Upper lobe of left lung (tissue), 6 donors: ENCODE results near the gene TRMT61A. TPM values are rescaled to one million over a fixed set of nuclear protein-coding genes. Genes with fewer than 3 reads are reported as not detected.

ENCODE experiments used
- ATAC-seq, 2 donors: fragments of 200-7000 bp; cut with Tn5 transposase; one replicate each; pipeline ENCODE4 v1.9.1; 2022; ENCODE audit warnings: mild to moderate bottlenecking in 2 of 2, moderate library complexity in 2 of 2; ENCODE audit not compliant: low FRiP score in 2 of 2
- DNase-seq, 2 donors: peaks; one replicate each; pipeline ENCODE4 v3.0.0-alpha.2; 2019 to 2020
- H3K27ac ChIP-seq, 4 donors: fragments of 200-600 bp; sonication (generic); one replicate each; pipeline ENCODE4 v1.5.1; 2016 to 2019
- H3K27me3 ChIP-seq, 4 donors: fragments of 200-600 bp; sonication (generic); one replicate each; pipeline ENCODE4 v1.5.1; 2017 to 2019
- H3K36me3 ChIP-seq, 4 donors: fragments of 200-600 bp; sonication (generic); one replicate each; pipeline ENCODE4 v1.5.1; 2016 to 2019
- H3K4me1 ChIP-seq, 4 donors: fragments of 200-600 bp; sonication (generic); one replicate each; pipeline ENCODE4 v1.5.1; 2018 to 2019
- H3K4me3 ChIP-seq, 4 donors: fragments of 200-600 bp; sonication (generic); one replicate each; pipeline ENCODE4 v1.5.1; 2017 to 2019; ENCODE audit warnings: mild to moderate bottlenecking in 2 of 4, moderate library complexity in 1 of 4
- H3K9me3 ChIP-seq, 4 donors: fragments of 200-600 bp; sonication (generic); one replicate each; pipeline ENCODE4 v1.5.1; 2018 to 2019
- EP300 ChIP-seq, 4 donors: sonication (generic); formaldehyde crosslinking; IDR thresholded peaks; one replicate each; pipeline ENCODE4 v1.5.1; 2017; ENCODE audit warnings: antibody characterized with exemption in 4 of 4, control low read depth in 2 of 4
- POLR2A ChIP-seq, 4 donors: fragments of 450-650 bp; IDR thresholded peaks; one replicate each; pipeline ENCODE4 v1.5.1; 2016 to 2017; ENCODE audit warnings: antibody characterized with exemption in 4 of 4, mild to moderate bottlenecking in 2 of 4
- POLR2AphosphoS5 ChIP-seq, 2 donors: sonication (generic); formaldehyde crosslinking; IDR thresholded peaks; one replicate each; pipeline ENCODE4 v1.5.1; 2017; ENCODE audit warnings: antibody characterized with exemption in 2 of 2
- WGBS, 2 donors: methylation state at CpG; one replicate each; pipeline ENCODE4 v1.1.5; 2017 to 2018; 5-methylcytosine and 5-hydroxymethylcytosine counted together
- total RNA-seq, 6 donors: library from RNA; depleted of rRNA in 4 of 6; stranded (reverse); fragments of >200 nt in 4 of 6; gene quantifications; one replicate each; pipeline versions ENCODE4 v1.1.0 to v1.2.1, GENCODE V29; 2016 to 2021
- TF ChIP-seq, protein P1 (sequence below), 6 experiments: fragments of 450-650 bp in 4 of 6; fragments of 200-600 bp in 2 of 6; sonication (generic) in 2 of 6; IDR thresholded peaks; one replicate each; pipeline ENCODE4 v1.5.1; 2016 to 2019; ENCODE audit warnings: antibody characterized with exemption in 6 of 6
- donor health status: DM: no; HTN: no; CAD: no; lungs with moderate emphysema.
- donor health status: DM: no; HTN: yes; CAD: no; lungs with severe emphysema.

TRMT61A gene
- total RNA-seq, 6 donors from 2014 or later = 6.7 to 25.1 (median 15.0) TPM

DNA sequence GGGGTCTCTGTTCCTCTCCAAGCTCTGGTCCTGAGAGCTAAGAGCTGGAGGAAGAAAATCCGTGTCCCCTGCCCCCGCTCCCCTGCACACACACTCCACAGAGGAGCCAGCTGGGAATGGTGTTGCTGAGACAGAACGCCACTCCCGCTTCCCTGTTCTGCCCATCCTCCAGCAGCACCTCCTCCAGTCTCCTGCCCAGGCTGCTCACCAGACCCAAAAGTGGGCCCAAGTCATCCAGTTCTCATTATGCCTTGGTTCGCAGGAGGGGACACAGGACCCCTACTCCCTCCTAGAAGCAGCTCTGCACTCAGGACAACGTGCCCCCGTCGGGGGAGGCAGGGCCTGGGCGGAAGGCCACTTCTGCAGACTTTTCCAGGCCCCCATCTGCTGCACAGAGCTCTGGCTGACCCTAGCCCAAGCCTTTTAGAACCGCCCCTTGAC is 830 bp upstream of the TRMT61A start:
- H3K27me3 ChIP-seq = peaks cover 0 to 2% (median under 1%) of the 10 kb centered on the region in 4 donors
- ATAC-seq (peak; percentile 33 to 49), DNase-seq (peak in 1 of 2 donors; percentile 56)
- TF ChIP-seq POLR2A (IDR thresholded peaks at IDR 0.05) = peak in 1 of 4 donors; percentile 17
- TF ChIP-seq, protein P1, sequence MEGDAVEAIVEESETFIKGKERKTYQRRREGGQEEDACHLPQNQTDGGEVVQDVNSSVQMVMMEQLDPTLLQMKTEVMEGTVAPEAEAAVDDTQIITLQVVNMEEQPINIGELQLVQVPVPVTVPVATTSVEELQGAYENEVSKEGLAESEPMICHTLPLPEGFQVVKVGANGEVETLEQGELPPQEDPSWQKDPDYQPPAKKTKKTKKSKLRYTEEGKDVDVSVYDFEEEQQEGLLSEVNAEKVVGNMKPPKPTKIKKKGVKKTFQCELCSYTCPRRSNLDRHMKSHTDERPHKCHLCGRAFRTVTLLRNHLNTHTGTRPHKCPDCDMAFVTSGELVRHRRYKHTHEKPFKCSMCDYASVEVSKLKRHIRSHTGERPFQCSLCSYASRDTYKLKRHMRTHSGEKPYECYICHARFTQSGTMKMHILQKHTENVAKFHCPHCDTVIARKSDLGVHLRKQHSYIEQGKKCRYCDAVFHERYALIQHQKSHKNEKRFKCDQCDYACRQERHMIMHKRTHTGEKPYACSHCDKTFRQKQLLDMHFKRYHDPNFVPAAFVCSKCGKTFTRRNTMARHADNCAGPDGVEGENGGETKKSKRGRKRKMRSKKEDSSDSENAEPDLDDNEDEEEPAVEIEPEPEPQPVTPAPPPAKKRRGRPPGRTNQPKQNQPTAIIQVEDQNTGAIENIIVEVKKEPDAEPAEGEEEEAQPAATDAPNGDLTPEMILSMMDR (IDR thresholded peaks at IDR 0.05) = no peak
- peak overlapping the region; percentile 88 to 93 (median 91) for H3K27ac ChIP-seq
- H3K4me3 ChIP-seq = peak overlapping the region; percentile 70 to 99 (median 84)
- H3K4me1 ChIP-seq = peaks cover 29 to 53% (median 35%) of the 10 kb centered on the region in 4 donors
- H3K9me3 ChIP-seq = no peaks in the 10 kb centered on the region
- 37 to 48% methylated on average over 10 of the region's 10 CpGs for WGBS, 2 donors
- H3K36me3 ChIP-seq = peaks cover 0 to 19% (median 6%) of the 10 kb centered on the region in 4 donors

- 43 to 53% methylated on average over 14 to 41 of the region's 42 CpGs for WGBS, 2 donors
- ATAC-seq (no peak), DNase-seq (peak in 1 of 2 donors; percentile 77)
- Histone ChIP-seq H3K4me1 (peaks cover 26 to 50% (median 34%) of the 10 kb centered on the region in 4 donors), H3K36me3 (peaks cover 0 to 34% (median 14%) of the 10 kb centered on the region in 4 donors), H3K9me3 (no peaks in the 10 kb centered on the region), H3K27ac (peak overlapping the region; percentile 88 to 93 (median 91)), H3K27me3 (no peaks in the 10 kb centered on the region), H3K4me3 (peak overlapping the region; percentile 70 to 99 (median 84))
- TF ChIP-seq EP300 (IDR thresholded peaks at IDR 0.05) (no peak), POLR2AphosphoS5 (IDR thresholded peaks at IDR 0.05) (no peak), POLR2A (IDR thresholded peaks at IDR 0.05) (no peak)
- TF ChIP-seq, protein P1 (IDR thresholded peaks at IDR 0.05) = no peak
Observed at GRCh38 chr14:103529383-103530365, 678 bp downstream of the TRMT61A start.

- 57 to 71% methylated on average over 7 of the region's 7 CpGs for WGBS, 2 donors
- peaks cover 0 to 41% (median 18%) of the 10 kb centered on the region in 4 donors for H3K36me3 ChIP-seq
- DNase-seq (no peak), ATAC-seq (no peak)
- no peak overlapping the region for H3K27ac ChIP-seq
- H3K9me3 ChIP-seq = no peaks in the 10 kb centered on the region
- no peaks in the 10 kb centered on the region for H3K27me3 ChIP-seq
- H3K4me3 ChIP-seq = peak overlapping the region in 1 of 4 donors; percentile 99
- peaks cover 26 to 50% (median 34%) of the 10 kb centered on the region in 4 donors for H3K4me1 ChIP-seq
- TF ChIP-seq EP300 (IDR thresholded peaks at IDR 0.05) (no peak), POLR2AphosphoS5 (IDR thresholded peaks at IDR 0.05) (no peak), POLR2A (IDR thresholded peaks at IDR 0.05) (no peak)
- TF ChIP-seq, protein P1 (IDR thresholded peaks at IDR 0.05) = no peak
Observed at GRCh38 chr14:103530390-103530789, 1.4 kb downstream of the TRMT61A start.

- H3K27ac ChIP-seq = no peak overlapping the region
- peaks cover 26 to 50% (median 33%) of the 10 kb centered on the region in 4 donors for H3K4me1 ChIP-seq
- TF ChIP-seq, protein P1 (IDR thresholded peaks at IDR 0.05) = no peak
- TF ChIP-seq EP300 (IDR thresholded peaks at IDR 0.05) (no peak), POLR2AphosphoS5 (IDR thresholded peaks at IDR 0.05) (no peak), POLR2A (IDR thresholded peaks at IDR 0.05) (no peak)
- H3K36me3 ChIP-seq = peaks cover 0 to 41% (median 20%) of the 10 kb centered on the region in 4 donors
- ATAC-seq (no peak), DNase-seq (no peak)
- no peaks in the 10 kb centered on the region for H3K9me3 ChIP-seq
- H3K4me3 ChIP-seq = no peak overlapping the region
- 89 to 90% methylated on average over 3 to 11 of the region's 11 CpGs for WGBS, 2 donors
- no peaks in the 10 kb centered on the region for H3K27me3 ChIP-seq
Observed at GRCh38 chr14:103530831-103531230, 1.8 kb downstream of the TRMT61A start.
